HepG2 (cell line): Measurements from ENCODE around the gene ABHD3. TPM values are rescaled to one million over a fixed set of nuclear protein-coding genes. Genes with fewer than 3 reads are reported as not detected.

ENCODE experiments used
- AHR ChIP-seq: IDR thresholded peaks from 2 replicates; pipeline ENCODE4 v1.6.1; 2018; ENCODE audit warnings: missing genetic modification reagents, missing compliant biosample characterization
- EED ChIP-seq: sonication (generic); formaldehyde crosslinking; IDR thresholded peaks from 2 replicates; pipeline ENCODE4 v1.5.0; 2020; ENCODE audit warnings: mild to moderate bottlenecking, missing genetic modification reagents
- ELF3 ChIP-seq: IDR thresholded peaks from 2 replicates; pipeline ENCODE4 v1.6.1; 2016; ENCODE audit warnings: missing genetic modification reagents, missing compliant biosample characterization
- ELF4 ChIP-seq: sonication (generic); formaldehyde crosslinking; IDR thresholded peaks from 2 replicates; pipeline ENCODE4 v1.5.0; 2020; ENCODE audit warnings: missing genetic modification reagents, mild to moderate bottlenecking, moderate library complexity, borderline replicate concordance
- HMGA1 ChIP-seq: sonication (generic); formaldehyde crosslinking; conservative IDR thresholded peaks from 2 replicates; pipeline ENCODE4 v1.4.0; 2020; ENCODE audit warnings: missing genetic modification reagents
- HOXD1 ChIP-seq: sonication (generic); formaldehyde crosslinking; IDR thresholded peaks from 2 replicates; pipeline ENCODE4 v1.5.0; 2020; ENCODE audit warnings: missing genetic modification reagents
- ISX ChIP-seq: sonication (generic); formaldehyde crosslinking; conservative IDR thresholded peaks from 2 replicates; pipeline ENCODE4 v1.5.0; 2020; ENCODE audit warnings: missing genetic modification reagents
- KDM3A ChIP-seq: IDR thresholded peaks from 2 replicates; pipeline ENCODE4 v1.6.1; 2018; ENCODE audit warnings: low read depth, missing compliant biosample characterization
- KMT2A ChIP-seq: sonication (generic); formaldehyde crosslinking; IDR thresholded peaks from 2 replicates; pipeline ENCODE4 v1.4.0; 2020; ENCODE audit warnings: missing genetic modification reagents
- NFKB2 ChIP-seq: sonication (generic); formaldehyde crosslinking; IDR thresholded peaks from 2 replicates; pipeline ENCODE4 v1.4.0; 2020; ENCODE audit warnings: missing genetic modification reagents, borderline replicate concordance
- SIX1 ChIP-seq: sonication (generic); formaldehyde crosslinking; IDR thresholded peaks from 2 replicates; pipeline ENCODE4 v1.4.0; 2020; ENCODE audit warnings: missing genetic modification reagents, borderline replicate concordance
- SYNCRIP ChIP-seq: fragments of 200-400 bp; formaldehyde crosslinking; IDR thresholded peaks from 2 replicates; pipeline ENCODE4 v1.6.1; 2018; ENCODE audit warnings: mild to moderate bottlenecking, low read depth, low read length; ENCODE audit not compliant: insufficient read depth
- ZBTB2 ChIP-seq: sonication (generic); formaldehyde crosslinking; IDR thresholded peaks from 2 replicates; pipeline ENCODE4 v1.8.0; 2022; ENCODE audit warnings: low read depth, missing genetic modification reagents
- ZKSCAN5 ChIP-seq: sonication (generic); formaldehyde crosslinking; IDR thresholded peaks from 2 replicates; pipeline ENCODE4 v1.5.1; 2020; ENCODE audit warnings: mild to moderate bottlenecking, missing genetic modification reagents
- ZNF20 ChIP-seq: sonication (generic); formaldehyde crosslinking; IDR thresholded peaks from 2 replicates; pipeline ENCODE4 v1.4.0; 2020; ENCODE audit warnings: mild to moderate bottlenecking, moderate library complexity, missing genetic modification reagents
- ZNF660 ChIP-seq: sonication (generic); formaldehyde crosslinking; IDR thresholded peaks from 2 replicates; pipeline ENCODE4 v1.5.1; 2020; ENCODE audit warnings: mild to moderate bottlenecking, low read depth, missing genetic modification reagents, borderline replicate concordance
- ZNF83 ChIP-seq: sonication (generic); formaldehyde crosslinking; IDR thresholded peaks from 2 replicates; pipeline ENCODE4 v1.4.0; 2020; ENCODE audit warnings: missing genetic modification reagents, mild to moderate bottlenecking, borderline replicate concordance
- ZNF878 ChIP-seq: sonication (generic); formaldehyde crosslinking; IDR thresholded peaks from 2 replicates; pipeline ENCODE4 v1.8.1; 2023; ENCODE audit warnings: mild to moderate bottlenecking, missing genetic modification reagents, moderate library complexity
- ZNF883 ChIP-seq: sonication (generic); formaldehyde crosslinking; IDR thresholded peaks from 2 replicates; pipeline ENCODE4 v1.5.1; 2020; ENCODE audit warnings: mild to moderate bottlenecking, missing genetic modification reagents; ENCODE audit errors: not compliant biosample characterization
- polyA plus RNA-seq, 8 experiments: library from polyadenylated mRNA; depleted of rRNA in 3 of 8; stranded (reverse) in 7 of 8; unstranded in 1 of 8; fragments of >200 nt; fragmentation: Illumina TruSeq in 4 of 8; extraction: Trizol in 4 of 8; gene quantifications; 2 replicates each; pipeline versions ENCODE4 v1.2.1 to v1.2.3, GENCODE V29; 2011 to 2016; ENCODE audit warnings: low read depth in 4 of 8, missing spikeins in 1 of 8, mixed read lengths in 1 of 8; ENCODE audit not compliant: insufficient read depth in 1 of 8
- total RNA-seq, 5 experiments: library from RNA; depleted of rRNA; stranded (reverse); fragments of >200 nt; fragmentation: Illumina TruSeq; extraction: Trizol; gene quantifications; 2 replicates each; pipeline ENCODE4 v1.2.3, GENCODE V29; 2016; ENCODE audit warnings: low read depth in 1 of 5
- TF ChIP-seq, protein P1 (sequence below): sonication (generic); formaldehyde crosslinking; IDR thresholded peaks from 2 replicates; pipeline ENCODE4 v1.8.1; 2022; ENCODE audit warnings: mild to moderate bottlenecking, missing genetic modification reagents
- TF ChIP-seq, protein P2 (sequence below): sonication (generic); formaldehyde crosslinking; IDR thresholded peaks from 2 replicates; pipeline ENCODE4 v1.5.0; 2020; ENCODE audit warnings: mild to moderate bottlenecking, missing genetic modification reagents
- TF ChIP-seq, protein P3 (sequence below): sonication (generic); formaldehyde crosslinking; IDR thresholded peaks from 2 replicates; pipeline ENCODE4 v1.4.0; 2020; ENCODE audit warnings: low read depth, mild to moderate bottlenecking, missing genetic modification reagents

Gene ABHD3
- total and polyA plus RNA-seq, 2 of the 13 experiments (the other 11 are each of a cell fraction or from before 2014, with no cell fraction given): 32.1 to 40.2 TPM

GRCh38 chr18:21612125-21613039 lies 92.2 kb downstream of the ABHD3 start, which contains the start of gene SNRPD1 (continued):
- TF ChIP-seq ZKSCAN5 (CRISPR knock-in tag): no peak
- TF ChIP-seq ZBTB2 (CRISPR knock-in tag): peak; percentile 85; the same call in 1 of the 2 replicates
- TF ChIP-seq ZNF83: no peak; the same call in 1 of the 2 replicates
- no peak for TF ChIP-seq ISX
- TF ChIP-seq ELF4 (CRISPR knock-in tag): peak; percentile 98
- peak; percentile 92 for TF ChIP-seq AHR (CRISPR knock-in tag)
- TF ChIP-seq ZNF878 (CRISPR knock-in tag): peak; percentile 91
- TF ChIP-seq SYNCRIP: no peak
- TF ChIP-seq, protein P1, sequence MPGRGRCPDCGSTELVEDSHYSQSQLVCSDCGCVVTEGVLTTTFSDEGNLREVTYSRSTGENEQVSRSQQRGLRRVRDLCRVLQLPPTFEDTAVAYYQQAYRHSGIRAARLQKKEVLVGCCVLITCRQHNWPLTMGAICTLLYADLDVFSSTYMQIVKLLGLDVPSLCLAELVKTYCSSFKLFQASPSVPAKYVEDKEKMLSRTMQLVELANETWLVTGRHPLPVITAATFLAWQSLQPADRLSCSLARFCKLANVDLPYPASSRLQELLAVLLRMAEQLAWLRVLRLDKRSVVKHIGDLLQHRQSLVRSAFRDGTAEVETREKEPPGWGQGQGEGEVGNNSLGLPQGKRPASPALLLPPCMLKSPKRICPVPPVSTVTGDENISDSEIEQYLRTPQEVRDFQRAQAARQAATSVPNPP (CRISPR knock-in tag): peak; percentile 94; the same call in 1 of the 2 replicates
- TF ChIP-seq ZNF20 (CRISPR knock-in tag): peak; percentile 74; the same call in 1 of the 2 replicates
- no peak for TF ChIP-seq HMGA1
- TF ChIP-seq ZNF883 (CRISPR knock-in tag): peak; percentile 99
- peak; percentile 31; the same call in 1 of the 2 replicates for TF ChIP-seq SIX1 (CRISPR knock-in tag)
- peak; percentile 88; the same call in 1 of the 2 replicates for TF ChIP-seq HOXD1
- TF ChIP-seq ELF3 (CRISPR knock-in tag): peak; percentile 97
- peak; percentile 91; the same call in 1 of the 2 replicates for TF ChIP-seq EED
- TF ChIP-seq NFKB2 (CRISPR knock-in tag): peak; percentile 97
- peak; percentile 93 for TF ChIP-seq KDM3A
- TF ChIP-seq, protein P2, sequence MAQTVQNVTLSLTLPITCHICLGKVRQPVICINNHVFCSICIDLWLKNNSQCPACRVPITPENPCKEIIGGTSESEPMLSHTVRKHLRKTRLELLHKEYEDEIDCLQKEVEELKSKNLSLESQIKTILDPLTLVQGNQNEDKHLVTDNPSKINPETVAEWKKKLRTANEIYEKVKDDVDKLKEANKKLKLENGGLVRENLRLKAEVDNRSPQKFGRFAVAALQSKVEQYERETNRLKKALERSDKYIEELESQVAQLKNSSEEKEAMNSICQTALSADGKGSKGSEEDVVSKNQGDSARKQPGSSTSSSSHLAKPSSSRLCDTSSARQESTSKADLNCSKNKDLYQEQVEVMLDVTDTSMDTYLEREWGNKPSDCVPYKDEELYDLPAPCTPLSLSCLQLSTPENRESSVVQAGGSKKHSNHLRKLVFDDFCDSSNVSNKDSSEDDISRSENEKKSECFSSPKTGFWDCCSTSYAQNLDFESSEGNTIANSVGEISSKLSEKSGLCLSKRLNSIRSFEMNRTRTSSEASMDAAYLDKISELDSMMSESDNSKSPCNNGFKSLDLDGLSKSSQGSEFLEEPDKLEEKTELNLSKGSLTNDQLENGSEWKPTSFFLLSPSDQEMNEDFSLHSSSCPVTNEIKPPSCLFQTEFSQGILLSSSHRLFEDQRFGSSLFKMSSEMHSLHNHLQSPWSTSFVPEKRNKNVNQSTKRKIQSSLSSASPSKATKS: peak; percentile 94
- TF ChIP-seq KMT2A (CRISPR knock-in tag): peak; percentile 97
- TF ChIP-seq, protein P3, sequence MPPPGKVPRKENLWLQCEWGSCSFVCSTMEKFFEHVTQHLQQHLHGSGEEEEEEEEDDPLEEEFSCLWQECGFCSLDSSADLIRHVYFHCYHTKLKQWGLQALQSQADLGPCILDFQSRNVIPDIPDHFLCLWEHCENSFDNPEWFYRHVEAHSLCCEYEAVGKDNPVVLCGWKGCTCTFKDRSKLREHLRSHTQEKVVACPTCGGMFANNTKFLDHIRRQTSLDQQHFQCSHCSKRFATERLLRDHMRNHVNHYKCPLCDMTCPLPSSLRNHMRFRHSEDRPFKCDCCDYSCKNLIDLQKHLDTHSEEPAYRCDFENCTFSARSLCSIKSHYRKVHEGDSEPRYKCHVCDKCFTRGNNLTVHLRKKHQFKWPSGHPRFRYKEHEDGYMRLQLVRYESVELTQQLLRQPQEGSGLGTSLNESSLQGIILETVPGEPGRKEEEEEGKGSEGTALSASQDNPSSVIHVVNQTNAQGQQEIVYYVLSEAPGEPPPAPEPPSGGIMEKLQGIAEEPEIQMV: peak; percentile 87
- TF ChIP-seq ZNF660 (CRISPR knock-in tag): no peak
